ENCODE results near the gene BNIP3.

BNIP3 gene

DNA sequence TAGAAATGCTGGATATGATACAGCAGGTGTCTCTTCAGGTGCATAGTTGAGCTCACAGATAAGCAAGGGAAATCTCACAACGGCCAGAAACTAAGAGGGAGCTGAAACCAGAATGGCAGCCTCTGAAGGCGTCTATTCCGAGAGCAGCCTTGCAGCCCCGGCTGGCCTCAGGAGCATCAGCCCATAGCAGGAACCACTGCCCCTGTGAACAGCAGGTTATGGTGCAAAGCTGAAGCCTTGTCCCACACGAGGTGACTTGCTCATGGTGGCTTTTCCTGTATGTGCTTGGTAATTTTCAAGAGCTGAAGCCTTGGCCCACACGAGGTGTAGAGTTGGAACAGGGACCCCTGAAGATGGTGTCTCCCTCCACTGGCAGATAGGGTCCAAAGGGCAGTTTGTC lies 33.2 kb downstream of the BNIP3 start:
- Histone ChIP-seq H3K27me3 (ENCODE audit: insufficient read depth, poor library complexity, severe bottlenecking) (no peaks in the 10 kb centered on the region), H3K4me3 (replicated peaks; ENCODE audit: insufficient read depth, low read length) (no peak overlapping the region), H3K27ac (replicated peaks) (no peak overlapping the region)
- TF ChIP-seq SPI1 (IDR thresholded peaks at IDR 0.05; ENCODE audit: borderline replicate concordance, low read depth) (no peak), GABPA (IDR thresholded peaks at IDR 0.05; ENCODE audit: low read depth) (no peak), POLR2AphosphoS5 (IDR thresholded peaks at IDR 0.05; ENCODE audit: low read depth) (no peak)
- TF ChIP-seq, protein P1, sequence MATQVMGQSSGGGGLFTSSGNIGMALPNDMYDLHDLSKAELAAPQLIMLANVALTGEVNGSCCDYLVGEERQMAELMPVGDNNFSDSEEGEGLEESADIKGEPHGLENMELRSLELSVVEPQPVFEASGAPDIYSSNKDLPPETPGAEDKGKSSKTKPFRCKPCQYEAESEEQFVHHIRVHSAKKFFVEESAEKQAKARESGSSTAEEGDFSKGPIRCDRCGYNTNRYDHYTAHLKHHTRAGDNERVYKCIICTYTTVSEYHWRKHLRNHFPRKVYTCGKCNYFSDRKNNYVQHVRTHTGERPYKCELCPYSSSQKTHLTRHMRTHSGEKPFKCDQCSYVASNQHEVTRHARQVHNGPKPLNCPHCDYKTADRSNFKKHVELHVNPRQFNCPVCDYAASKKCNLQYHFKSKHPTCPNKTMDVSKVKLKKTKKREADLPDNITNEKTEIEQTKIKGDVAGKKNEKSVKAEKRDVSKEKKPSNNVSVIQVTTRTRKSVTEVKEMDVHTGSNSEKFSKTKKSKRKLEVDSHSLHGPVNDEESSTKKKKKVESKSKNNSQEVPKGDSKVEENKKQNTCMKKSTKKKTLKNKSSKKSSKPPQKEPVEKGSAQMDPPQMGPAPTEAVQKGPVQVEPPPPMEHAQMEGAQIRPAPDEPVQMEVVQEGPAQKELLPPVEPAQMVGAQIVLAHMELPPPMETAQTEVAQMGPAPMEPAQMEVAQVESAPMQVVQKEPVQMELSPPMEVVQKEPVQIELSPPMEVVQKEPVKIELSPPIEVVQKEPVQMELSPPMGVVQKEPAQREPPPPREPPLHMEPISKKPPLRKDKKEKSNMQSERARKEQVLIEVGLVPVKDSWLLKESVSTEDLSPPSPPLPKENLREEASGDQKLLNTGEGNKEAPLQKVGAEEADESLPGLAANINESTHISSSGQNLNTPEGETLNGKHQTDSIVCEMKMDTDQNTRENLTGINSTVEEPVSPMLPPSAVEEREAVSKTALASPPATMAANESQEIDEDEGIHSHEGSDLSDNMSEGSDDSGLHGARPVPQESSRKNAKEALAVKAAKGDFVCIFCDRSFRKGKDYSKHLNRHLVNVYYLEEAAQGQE (IDR thresholded peaks at IDR 0.05; ENCODE audit: insufficient replicate concordance, low read depth): no peak
- TF ChIP-seq, protein P2, sequence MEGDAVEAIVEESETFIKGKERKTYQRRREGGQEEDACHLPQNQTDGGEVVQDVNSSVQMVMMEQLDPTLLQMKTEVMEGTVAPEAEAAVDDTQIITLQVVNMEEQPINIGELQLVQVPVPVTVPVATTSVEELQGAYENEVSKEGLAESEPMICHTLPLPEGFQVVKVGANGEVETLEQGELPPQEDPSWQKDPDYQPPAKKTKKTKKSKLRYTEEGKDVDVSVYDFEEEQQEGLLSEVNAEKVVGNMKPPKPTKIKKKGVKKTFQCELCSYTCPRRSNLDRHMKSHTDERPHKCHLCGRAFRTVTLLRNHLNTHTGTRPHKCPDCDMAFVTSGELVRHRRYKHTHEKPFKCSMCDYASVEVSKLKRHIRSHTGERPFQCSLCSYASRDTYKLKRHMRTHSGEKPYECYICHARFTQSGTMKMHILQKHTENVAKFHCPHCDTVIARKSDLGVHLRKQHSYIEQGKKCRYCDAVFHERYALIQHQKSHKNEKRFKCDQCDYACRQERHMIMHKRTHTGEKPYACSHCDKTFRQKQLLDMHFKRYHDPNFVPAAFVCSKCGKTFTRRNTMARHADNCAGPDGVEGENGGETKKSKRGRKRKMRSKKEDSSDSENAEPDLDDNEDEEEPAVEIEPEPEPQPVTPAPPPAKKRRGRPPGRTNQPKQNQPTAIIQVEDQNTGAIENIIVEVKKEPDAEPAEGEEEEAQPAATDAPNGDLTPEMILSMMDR (IDR thresholded peaks at IDR 0.05; ENCODE audit: insufficient read depth, low read length): no peak
- DNase-seq (ENCODE audit: low read depth in 1 of 2, low spot score in 1 of 2): no peak

DNA sequence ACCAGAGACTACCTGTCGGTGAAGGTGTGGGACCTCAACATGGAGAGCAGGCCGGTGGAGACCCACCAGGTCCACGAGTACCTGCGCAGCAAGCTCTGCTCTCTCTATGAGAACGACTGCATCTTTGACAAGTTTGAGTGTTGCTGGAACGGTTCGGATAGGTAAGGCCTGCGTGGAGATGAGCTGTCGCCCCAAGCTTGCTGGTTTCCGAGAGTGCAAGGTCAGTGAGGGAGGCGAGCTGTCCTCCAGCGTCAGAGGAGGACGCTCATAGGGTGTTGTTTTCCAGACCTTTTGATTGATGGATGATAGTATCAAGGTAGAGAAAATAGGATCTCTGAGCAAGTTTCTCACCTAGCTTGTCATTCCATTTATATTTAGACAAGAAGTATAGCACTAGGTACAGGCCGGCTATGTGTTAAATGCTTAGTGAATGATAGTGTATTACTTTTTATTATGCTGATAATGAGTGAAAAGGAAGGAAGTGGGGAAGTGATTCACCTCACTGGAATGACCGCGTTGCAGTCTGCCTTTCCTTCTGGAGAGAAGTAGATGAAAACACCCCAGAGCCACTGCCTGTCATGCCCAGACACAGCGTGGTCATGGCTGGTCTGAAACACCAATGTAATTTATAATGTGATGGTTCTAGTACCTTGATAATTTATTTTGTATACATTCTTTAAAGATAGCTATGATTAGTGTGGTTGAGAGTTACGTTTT lies 33.9 kb downstream of the BNIP3 start:
- no peak overlapping the region for H3K4me3 ChIP-seq (replicated peaks; ENCODE audit: insufficient read depth, low read length)
- H3K27ac ChIP-seq (replicated peaks): no peak overlapping the region
- no peaks in the 10 kb centered on the region for H3K27me3 ChIP-seq (ENCODE audit: insufficient read depth, poor library complexity, severe bottlenecking)
- TF ChIP-seq, protein P1 (IDR thresholded peaks at IDR 0.05; ENCODE audit: insufficient replicate concordance, low read depth): no peak
- TF ChIP-seq POLR2AphosphoS5 (IDR thresholded peaks at IDR 0.05; ENCODE audit: low read depth): no peak
- no peak for TF ChIP-seq GABPA (IDR thresholded peaks at IDR 0.05; ENCODE audit: low read depth)
- no peak for TF ChIP-seq SPI1 (IDR thresholded peaks at IDR 0.05; ENCODE audit: borderline replicate concordance, low read depth)
- TF ChIP-seq, protein P2 (IDR thresholded peaks at IDR 0.05; ENCODE audit: insufficient read depth, low read length): no peak
- no peak for DNase-seq (ENCODE audit: low read depth in 1 of 2, low spot score in 1 of 2)

DNA sequence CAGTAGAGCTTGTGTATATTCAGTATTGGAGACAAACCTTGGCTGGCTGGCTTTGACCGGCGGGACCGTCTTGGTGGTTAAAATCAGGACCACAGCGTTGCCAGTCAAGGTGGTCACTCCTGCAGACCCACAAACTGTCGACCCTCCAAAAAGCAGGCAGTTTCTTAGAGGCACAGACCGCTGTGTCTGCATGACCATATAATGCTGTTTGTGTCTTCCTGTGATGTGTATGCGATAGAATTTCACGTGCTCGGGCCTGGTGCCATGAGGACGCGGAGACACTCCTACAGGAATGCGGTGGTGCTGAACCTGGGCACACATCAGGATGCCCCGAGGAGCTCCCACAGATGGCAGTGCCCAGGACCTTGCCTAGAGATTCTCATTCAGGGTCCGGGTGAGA lies 34.8 kb downstream of the BNIP3 start:
- TF ChIP-seq POLR2AphosphoS5 (IDR thresholded peaks at IDR 0.05; ENCODE audit: low read depth): no peak
- Histone ChIP-seq H3K27ac (replicated peaks) (no peak overlapping the region), H3K27me3 (ENCODE audit: insufficient read depth, poor library complexity, severe bottlenecking) (no peaks in the 10 kb centered on the region), H3K4me3 (replicated peaks; ENCODE audit: insufficient read depth, low read length) (no peak overlapping the region)
- DNase-seq (ENCODE audit: low read depth in 1 of 2, low spot score in 1 of 2): no peak

DNA sequence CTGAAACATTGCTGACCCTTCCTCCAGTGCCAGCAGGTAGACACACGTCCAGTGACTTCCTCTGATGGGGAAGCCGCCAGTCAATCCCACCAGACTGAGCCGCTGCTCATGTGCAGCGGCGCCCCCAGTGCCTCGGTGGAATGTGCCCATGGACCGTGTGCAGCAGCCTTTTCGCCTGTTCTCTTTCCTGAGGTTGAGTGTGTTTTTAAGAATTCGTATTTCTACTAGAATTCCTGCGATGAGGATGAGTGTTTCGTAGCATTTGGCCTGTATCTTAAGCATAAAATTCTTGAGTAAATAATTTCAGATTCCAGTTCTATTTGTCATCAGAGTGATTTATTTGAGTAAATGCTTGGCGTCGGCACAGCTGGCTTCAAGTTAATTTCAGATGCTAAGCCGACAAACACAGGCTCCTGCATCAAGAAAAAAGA lies 35.4 kb downstream of the BNIP3 start:
- no peak overlapping the region for H3K4me3 ChIP-seq (replicated peaks; ENCODE audit: insufficient read depth, low read length)
- no peak overlapping the region for H3K27ac ChIP-seq (replicated peaks)
- TF ChIP-seq GABPA (IDR thresholded peaks at IDR 0.05; ENCODE audit: low read depth) (no peak), SPI1 (IDR thresholded peaks at IDR 0.05; ENCODE audit: borderline replicate concordance, low read depth) (no peak), POLR2AphosphoS5 (IDR thresholded peaks at IDR 0.05; ENCODE audit: low read depth) (no peak)
- TF ChIP-seq, protein P1 (IDR thresholded peaks at IDR 0.05; ENCODE audit: insufficient replicate concordance, low read depth): no peak
- TF ChIP-seq, protein P2 (IDR thresholded peaks at IDR 0.05; ENCODE audit: insufficient read depth, low read length): no peak
- DNase-seq (ENCODE audit: low read depth in 1 of 2, low spot score in 1 of 2): no peak
- H3K27me3 ChIP-seq (ENCODE audit: insufficient read depth, poor library complexity, severe bottlenecking): no peaks in the 10 kb centered on the region
